Omental fat pad (tissue), 4 donors: ENCODE measurements around the gene COL10A1. TPM values are rescaled to one million over a fixed set of nuclear protein-coding genes. Genes with fewer than 3 reads are reported as not detected.

ENCODE experiments used
- ATAC-seq: fragments of 150-250 bp; one replicate; pipeline ENCODE4 v1.9.1; 2016; ENCODE audit warnings: mild to moderate bottlenecking, moderate library complexity; ENCODE audit not compliant: low FRiP score
- DNase-seq: peaks from one replicate; pipeline ENCODE4 v3.0.0-alpha.2; 2019; ENCODE audit warnings: low spot score
- CTCF ChIP-seq, 3 donors: fragments of 450-650 bp; IDR thresholded peaks; one replicate each; pipeline ENCODE4 v1.5.1; 2016 to 2017; ENCODE audit warnings: antibody characterized with exemption in 3 of 3, mild to moderate bottlenecking in 3 of 3, moderate library complexity in 2 of 3
- total RNA-seq, 4 donors: library from RNA; depleted of rRNA; stranded (reverse); fragments of >200 nt; gene quantifications; one replicate each; pipeline ENCODE4 v1.1.0, GENCODE V29; 2016

The COL10A1 gene
- total RNA-seq, 4 donors from 2014 or later = not detected

GRCh38 chr6:116152620-116153019, 26.7 kb upstream of the COL10A1 start:
- DNase-seq (no peak), ATAC-seq (no peak)
- no peak for TF ChIP-seq CTCF (IDR thresholded peaks at IDR 0.05)

- ATAC-seq (no peak), DNase-seq (no peak)
- no peak for TF ChIP-seq CTCF (IDR thresholded peaks at IDR 0.05)
Observed at GRCh38 chr6:116145803-116146675, 20.1 kb upstream of the COL10A1 start.

GRCh38 chr6:116144605-116145004, 18.7 kb upstream of the COL10A1 start:
- TF ChIP-seq CTCF (IDR thresholded peaks at IDR 0.05) = no peak
- DNase-seq = no peak
- ATAC-seq = no peak

- no peak for TF ChIP-seq CTCF (IDR thresholded peaks at IDR 0.05)
- DNase-seq (no peak), ATAC-seq (no peak)
Observed at GRCh38 chr6:116139917-116140316, 14.0 kb upstream of the COL10A1 start.

GRCh38 chr6:116136933-116137340, 11.0 kb upstream of the COL10A1 start:
- TF ChIP-seq CTCF (IDR thresholded peaks at IDR 0.05) = no peak
- ATAC-seq = no peak
- no peak for DNase-seq

GRCh38 chr6:116136373-116136772, 10.4 kb upstream of the COL10A1 start:
- ATAC-seq = no peak

More at GRCh38 chr6:116136373-116136772, 10.4 kb upstream of the COL10A1 start:
- DNase-seq = no peak
- no peak for TF ChIP-seq CTCF (IDR thresholded peaks at IDR 0.05)
